HTERT RPE-1 (cell line): ENCODE results near the gene COL23A1.

ENCODE experiments used
- in situ Hi-C: fragments of 300-500 bp; cut with MboI; formaldehyde crosslinking; loops from 4 replicates; pipeline ENCODE4 v1.14.3; 2020; ENCODE audit warnings: low sequenced_read_pairs

COL23A1 gene

GRCh38 chr5:178463321-178464155 lies 126.7 kb downstream of the COL23A1 start:
- in situ Hi-C loops = no loop called here

GRCh38 chr5:178462816-178463215 lies 127.4 kb downstream of the COL23A1 start:
- in situ Hi-C loops = no loop called here

- in situ Hi-C loops = no loop called here
Observed at GRCh38 chr5:178462076-178462475, 128.1 kb downstream of the COL23A1 start.

- in situ Hi-C loops = no loop called here
Observed at GRCh38 chr5:178461004-178461730, 129.0 kb downstream of the COL23A1 start.

GRCh38 chr5:178460598-178460997 lies 129.6 kb downstream of the COL23A1 start:
- in situ Hi-C loops = no loop called here

GRCh38 chr5:178460174-178460573 lies 130.0 kb downstream of the COL23A1 start:
- in situ Hi-C loops = no loop called here

- in situ Hi-C loops = no loop called here
Observed at GRCh38 chr5:178458140-178458539, 132.1 kb downstream of the COL23A1 start.

- in situ Hi-C loops = no loop called here
Observed at GRCh38 chr5:178457471-178457870, 132.7 kb downstream of the COL23A1 start.

- in situ Hi-C loops = no loop called here
Observed at GRCh38 chr5:178455480-178455835, 134.7 kb downstream of the COL23A1 start.

- in situ Hi-C loops = no loop called here
Observed at GRCh38 chr5:178454821-178455479, 135.2 kb downstream of the COL23A1 start.

GRCh38 chr5:178454303-178454702 lies 135.9 kb downstream of the COL23A1 start:
- in situ Hi-C loops = no loop called here

- in situ Hi-C loops = no loop called here
Observed at GRCh38 chr5:178453224-178453623, 137.0 kb downstream of the COL23A1 start.

GRCh38 chr5:178450121-178451028 lies 139.8 kb downstream of the COL23A1 start:
- in situ Hi-C loops = no loop called here

- in situ Hi-C loops = no loop called here
Observed at GRCh38 chr5:178449163-178450070, 140.8 kb downstream of the COL23A1 start.

GRCh38 chr5:178445534-178445933 lies 144.7 kb downstream of the COL23A1 start:
- in situ Hi-C loops = no loop called here

- in situ Hi-C loops = no loop called here
Observed at GRCh38 chr5:178442405-178443257, 147.6 kb downstream of the COL23A1 start.

GRCh38 chr5:178441486-178442270 lies 148.5 kb downstream of the COL23A1 start:
- in situ Hi-C loops = no loop called here

- in situ Hi-C loops = no loop called here
Observed at GRCh38 chr5:178440181-178440580, 150.0 kb downstream of the COL23A1 start.
